MM.1S (cell line): Measurements from ENCODE around the gene ATP2B2.

ENCODE experiments used
- EZH2 ChIP-seq: fragments of 300-600 bp; sonication (generic); optimal IDR thresholded peaks from 2 replicates; pipeline ENCODE3; 2017; ENCODE audit warnings: low read depth, mild to moderate bottlenecking, antibody characterized with exemption, low read length, mixed read lengths
- TF ChIP-seq, protein P1 (sequence below): fragments of 300-600 bp; sonication (generic); IDR thresholded peaks from 2 replicates; pipeline ENCODE4 v1.5.1; 2016; ENCODE audit warnings: antibody characterized with exemption, low read length, mixed read lengths

DNA sequence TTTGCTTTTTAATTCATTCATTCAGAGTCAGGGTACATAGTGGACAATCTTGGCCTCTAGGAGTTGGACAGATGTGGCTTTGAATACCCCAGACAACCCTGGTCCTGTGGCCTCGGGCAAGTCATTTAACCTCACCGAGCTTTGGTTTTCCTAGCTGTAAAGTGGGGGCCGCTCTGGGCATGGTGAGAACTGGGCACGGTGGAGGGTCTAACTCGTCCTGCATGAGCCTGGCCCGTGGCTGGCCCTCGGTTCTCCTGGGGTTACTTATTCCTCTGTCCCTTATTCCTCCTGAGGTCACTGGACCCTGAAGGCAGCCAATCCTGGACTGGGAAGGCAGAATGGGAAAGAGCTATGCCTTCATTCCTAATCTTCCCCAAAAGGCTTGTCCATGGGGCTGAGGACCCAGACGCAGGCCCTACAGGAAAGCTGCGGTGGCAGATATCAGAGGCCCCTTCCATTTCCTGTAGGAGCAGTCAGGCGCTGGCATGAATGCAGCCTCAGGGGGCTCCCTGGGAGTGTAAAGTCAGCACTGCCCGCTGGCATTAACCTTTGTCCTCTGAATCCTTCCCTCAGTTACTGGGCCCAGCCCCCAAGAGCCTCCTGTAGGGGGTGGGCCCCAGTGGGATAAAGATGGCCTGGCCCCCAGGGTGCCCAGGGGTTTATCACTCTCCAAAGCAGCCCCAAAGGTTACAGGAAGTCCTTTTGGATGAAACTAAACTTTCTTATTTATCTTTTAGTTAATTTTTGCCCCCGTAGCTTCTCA is 166.6 kb downstream of the ATP2B2 start:
- TF ChIP-seq, protein P1, sequence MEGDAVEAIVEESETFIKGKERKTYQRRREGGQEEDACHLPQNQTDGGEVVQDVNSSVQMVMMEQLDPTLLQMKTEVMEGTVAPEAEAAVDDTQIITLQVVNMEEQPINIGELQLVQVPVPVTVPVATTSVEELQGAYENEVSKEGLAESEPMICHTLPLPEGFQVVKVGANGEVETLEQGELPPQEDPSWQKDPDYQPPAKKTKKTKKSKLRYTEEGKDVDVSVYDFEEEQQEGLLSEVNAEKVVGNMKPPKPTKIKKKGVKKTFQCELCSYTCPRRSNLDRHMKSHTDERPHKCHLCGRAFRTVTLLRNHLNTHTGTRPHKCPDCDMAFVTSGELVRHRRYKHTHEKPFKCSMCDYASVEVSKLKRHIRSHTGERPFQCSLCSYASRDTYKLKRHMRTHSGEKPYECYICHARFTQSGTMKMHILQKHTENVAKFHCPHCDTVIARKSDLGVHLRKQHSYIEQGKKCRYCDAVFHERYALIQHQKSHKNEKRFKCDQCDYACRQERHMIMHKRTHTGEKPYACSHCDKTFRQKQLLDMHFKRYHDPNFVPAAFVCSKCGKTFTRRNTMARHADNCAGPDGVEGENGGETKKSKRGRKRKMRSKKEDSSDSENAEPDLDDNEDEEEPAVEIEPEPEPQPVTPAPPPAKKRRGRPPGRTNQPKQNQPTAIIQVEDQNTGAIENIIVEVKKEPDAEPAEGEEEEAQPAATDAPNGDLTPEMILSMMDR, result no peak
- TF ChIP-seq EZH2, result no peak
